Sigmoid colon (tissue), 7 donors: ENCODE measurements around the gene GRIK3. TPM values are rescaled to one million over a fixed set of nuclear protein-coding genes. Genes with fewer than 3 reads are reported as not detected.
A peak's percentile ranks its signal among the peaks of the same experiment; 100 is the strongest.
"Not testable (repeated sequence)": the region's sequence is repeated elsewhere in the genome, so short reads cannot be mapped to it uniquely, and the experiment has no call there.

Source experiments
- DNase-seq: peaks from one replicate; pipeline ENCODE4 v3.0.0-alpha.2; 2019
- H3K27ac ChIP-seq, 4 donors: fragments of 200-600 bp; sonication (generic); one replicate each; pipeline ENCODE4 v1.5.1; 2016 to 2019; ENCODE audit warnings: mild to moderate bottlenecking in 1 of 4
- H3K27me3 ChIP-seq, 3 donors: fragments of 200-600 bp; sonication (generic); one replicate each; pipeline ENCODE4 v1.5.1; 2019; ENCODE audit warnings: mild to moderate bottlenecking in 1 of 3
- H3K36me3 ChIP-seq, 4 donors: fragments of 200-600 bp; sonication (generic); one replicate each; pipeline ENCODE4 v1.5.1; 2016 to 2019
- H3K4me1 ChIP-seq, 4 donors: fragments of 200-600 bp; sonication (generic); one replicate each; pipeline ENCODE4 v1.5.1; 2017 to 2019
- H3K4me3 ChIP-seq, 4 donors: fragments of 200-600 bp; sonication (generic); one replicate each; pipeline ENCODE4 v1.5.1; 2017 to 2019; ENCODE audit warnings: mild to moderate bottlenecking in 2 of 4, moderate library complexity in 1 of 4
- H3K9me3 ChIP-seq, 4 donors: fragments of 200-600 bp in 3 of 4; sonication (generic) in 3 of 4; one replicate each; pipeline versions ENCODE4 v1.5.1 to v1.6.1; 2013 to 2019
- EP300 ChIP-seq, 4 donors: sonication (generic); formaldehyde crosslinking; IDR thresholded peaks; one replicate each; pipeline ENCODE4 v1.6.1; 2017; ENCODE audit warnings: antibody characterized with exemption in 4 of 4
- POLR2A ChIP-seq, 2 donors: fragments of 450-650 bp; IDR thresholded peaks; one replicate each; pipeline ENCODE4 v1.6.1; 2016; ENCODE audit warnings: antibody characterized with exemption in 2 of 2, mild to moderate bottlenecking in 2 of 2, moderate library complexity in 2 of 2
- POLR2AphosphoS5 ChIP-seq, 4 donors: sonication (generic); formaldehyde crosslinking; IDR thresholded peaks; one replicate each; pipeline ENCODE4 v1.6.1; 2017; ENCODE audit warnings: antibody characterized with exemption in 4 of 4
- WGBS, 2 donors: extraction: QIAGEN DNeasy Blood & Tissue Kit; methylation state at CpG; one replicate each; pipeline ENCODE4 v1.1.7; 2013; 5-methylcytosine and 5-hydroxymethylcytosine counted together
- intact Hi-C: fragments of 100-400 bp; cut with DNase I; formaldehyde crosslinking; loops from one replicate; pipeline ENCODE4 v1.15.1; 2023
- polyA plus RNA-seq, 3 donors: library from polyadenylated mRNA; stranded (reverse); fragments of 200-250 nt; gene quantifications; one replicate each; pipeline ENCODE4 v1.2.3, GENCODE V29; 2013
- total RNA-seq, 4 donors: library from RNA; depleted of rRNA; stranded (reverse); fragments of >200 nt; gene quantifications; one replicate each; pipeline ENCODE4 v1.1.0, GENCODE V29; 2016
- TF ChIP-seq, protein P1 (sequence below), 4 experiments: fragments of 450-650 bp in 3 of 4; fragments of 200-600 bp in 1 of 4; IDR thresholded peaks; one replicate each; pipeline ENCODE4 v1.5.1; 2016 to 2019; ENCODE audit warnings: antibody characterized with exemption in 4 of 4, mild to moderate bottlenecking in 3 of 4, moderate library complexity in 2 of 4
- donor health status: healthy with polysubstance abuse.
- donor health status: Bipolar disorder and iron deficiency.
- donor health status: healthy.

GRIK3 gene
- 1 to 10 TPM; 2.3 to 7.1 (median 5.3) TPM for total RNA-seq
- 1 to 10 TPM in 1 of 3 donors, under 1 TPM in 1, not detected in 1; 0.60 to 1.9 TPM for polyA plus RNA-seq

DNA sequence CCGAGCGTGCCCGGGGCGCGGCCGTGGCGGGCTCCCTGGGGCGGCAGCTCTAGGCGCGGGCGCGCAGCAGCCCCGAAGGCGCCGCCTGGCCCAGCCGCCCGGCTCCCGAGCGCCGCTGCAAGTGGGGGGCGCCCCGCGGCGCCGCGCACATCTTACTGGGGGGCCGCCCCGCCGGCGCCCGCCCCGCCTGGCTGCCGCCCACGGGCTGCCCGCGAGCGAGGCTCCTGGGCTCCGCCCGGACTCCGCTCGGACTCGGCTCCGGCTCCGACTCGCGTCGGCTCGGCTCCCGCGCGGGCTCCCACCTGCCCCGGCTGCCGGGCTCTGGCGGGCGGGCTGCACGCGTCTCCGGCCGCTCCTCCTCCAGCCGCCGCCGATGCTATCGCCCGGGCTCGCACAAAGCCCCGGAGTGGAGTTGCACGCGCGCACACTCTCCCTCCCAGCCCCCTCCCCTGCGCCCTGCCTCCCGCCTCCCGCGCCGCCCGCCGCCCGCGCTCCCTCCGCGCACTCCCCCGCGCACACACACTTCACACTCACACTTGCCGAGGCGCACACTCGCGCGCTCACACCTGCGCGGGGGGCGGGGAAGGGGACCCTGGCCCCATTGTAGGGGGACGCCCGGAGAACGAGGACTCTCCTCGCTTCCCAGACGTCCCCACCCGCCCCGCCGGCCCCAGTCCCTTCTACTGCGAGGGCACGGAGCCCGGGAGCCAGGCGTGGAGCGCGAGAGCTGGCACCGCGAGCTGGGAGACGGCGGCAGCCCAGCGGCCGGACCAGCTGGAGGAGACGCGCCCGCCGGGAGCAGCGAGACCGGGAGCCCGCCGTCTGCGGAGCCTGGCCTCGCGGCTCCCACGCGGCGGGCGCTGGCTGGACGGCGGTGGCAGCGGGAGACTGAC lies at the start of gene GRIK3:
Gene GRIK3 (minus strand): TSS at position 395 of the 893 bp plus-strand sequence. CDS start 407 bp downstream, outside the sequence.
- Histone ChIP-seq H3K36me3 (no peaks in the 10 kb centered on the region), H3K4me3 (peak within 1 kb of the TSS; percentile 14 to 40 (median 31)), H3K9me3 (no peaks in the 10 kb centered on the region), H3K27me3 (peaks cover 54 to 99% (median 60%) of the 10 kb centered on the region in 3 donors), H3K27ac (peak within 1 kb of the TSS in 3 of 4 donors; percentile 14 to 49 (median 40)), H3K4me1 (peaks cover 0 to 36% (median 20%) of the 10 kb centered on the region in 4 donors)
- intact Hi-C loops: no loop called here
- peak in 1 of 4 donors; percentile 13 for TF ChIP-seq POLR2AphosphoS5 (IDR thresholded peaks at IDR 0.05)
- TF ChIP-seq POLR2A (IDR thresholded peaks at IDR 0.05): no peak
- TF ChIP-seq EP300 (IDR thresholded peaks at IDR 0.05): no peak
- 2 to 6% methylated on average over 128 of the region's 128 CpGs for WGBS, 2 donors
- no peak for DNase-seq

DNA sequence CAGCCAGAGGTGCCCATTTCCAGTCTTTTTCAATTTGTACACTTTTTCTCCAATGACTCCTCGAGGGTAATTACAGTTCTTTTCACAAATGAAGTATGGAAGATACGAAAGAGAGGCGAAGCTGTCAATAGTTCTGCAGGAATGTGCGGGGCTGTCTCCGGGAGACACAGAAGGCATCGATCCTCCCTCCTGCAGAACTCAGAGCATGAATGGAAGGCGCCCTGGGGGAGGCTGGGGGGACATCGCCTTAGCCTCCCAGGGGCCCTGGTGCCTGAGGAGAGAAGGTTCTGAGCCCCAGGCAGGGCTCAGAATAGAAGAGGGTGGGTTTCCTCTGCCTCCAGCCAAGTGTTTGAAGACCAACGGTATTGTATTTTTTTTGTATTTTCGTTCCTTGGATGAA lies 49.7 kb upstream of the GRIK3 start:
- peaks cover 0 to 21% (median 0%) of the 10 kb centered on the region in 3 donors for H3K27me3 ChIP-seq
- no peak for DNase-seq
- WGBS, 2 donors: 75 to 80% methylated on average over 10 of the region's 10 CpGs
- H3K9me3 ChIP-seq: no peaks in the 10 kb centered on the region
- TF ChIP-seq, protein P1, sequence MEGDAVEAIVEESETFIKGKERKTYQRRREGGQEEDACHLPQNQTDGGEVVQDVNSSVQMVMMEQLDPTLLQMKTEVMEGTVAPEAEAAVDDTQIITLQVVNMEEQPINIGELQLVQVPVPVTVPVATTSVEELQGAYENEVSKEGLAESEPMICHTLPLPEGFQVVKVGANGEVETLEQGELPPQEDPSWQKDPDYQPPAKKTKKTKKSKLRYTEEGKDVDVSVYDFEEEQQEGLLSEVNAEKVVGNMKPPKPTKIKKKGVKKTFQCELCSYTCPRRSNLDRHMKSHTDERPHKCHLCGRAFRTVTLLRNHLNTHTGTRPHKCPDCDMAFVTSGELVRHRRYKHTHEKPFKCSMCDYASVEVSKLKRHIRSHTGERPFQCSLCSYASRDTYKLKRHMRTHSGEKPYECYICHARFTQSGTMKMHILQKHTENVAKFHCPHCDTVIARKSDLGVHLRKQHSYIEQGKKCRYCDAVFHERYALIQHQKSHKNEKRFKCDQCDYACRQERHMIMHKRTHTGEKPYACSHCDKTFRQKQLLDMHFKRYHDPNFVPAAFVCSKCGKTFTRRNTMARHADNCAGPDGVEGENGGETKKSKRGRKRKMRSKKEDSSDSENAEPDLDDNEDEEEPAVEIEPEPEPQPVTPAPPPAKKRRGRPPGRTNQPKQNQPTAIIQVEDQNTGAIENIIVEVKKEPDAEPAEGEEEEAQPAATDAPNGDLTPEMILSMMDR (IDR thresholded peaks at IDR 0.05): no peak
- TF ChIP-seq EP300 (IDR thresholded peaks at IDR 0.05): no peak
- no peak for TF ChIP-seq POLR2AphosphoS5 (IDR thresholded peaks at IDR 0.05)
- TF ChIP-seq POLR2A (IDR thresholded peaks at IDR 0.05): no peak
- H3K4me3 ChIP-seq: no peak overlapping the region
- peak overlapping the region in 3 of 4 donors; percentile 25 to 54 (median 43) for H3K27ac ChIP-seq
- H3K36me3 ChIP-seq: no peaks in the 10 kb centered on the region
- H3K4me1 ChIP-seq: peaks cover 0 to under 1% (median 0%) of the 10 kb centered on the region in 4 donors
- intact Hi-C loops: no loop called here

DNA sequence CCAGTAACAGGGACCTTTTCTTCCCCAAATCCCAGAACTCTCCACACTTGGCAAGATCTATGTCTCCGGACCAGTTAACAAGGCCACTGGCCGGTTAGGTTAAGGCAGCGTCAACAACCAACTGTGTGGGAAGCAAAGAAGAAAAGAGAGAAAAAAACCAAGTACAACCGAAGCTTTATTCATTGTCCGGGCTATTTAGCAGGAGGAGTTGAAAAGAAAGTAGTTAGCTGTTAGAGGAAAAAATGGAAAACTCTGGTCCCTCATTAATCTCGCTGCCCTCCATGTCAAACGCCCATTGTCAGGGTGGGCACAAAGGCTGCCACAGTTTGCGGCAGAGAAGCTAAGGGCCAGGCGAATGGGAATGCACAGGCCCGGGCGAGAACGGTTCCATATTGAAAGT lies 49.3 kb upstream of the GRIK3 start:
- intact Hi-C loops: no loop called here
- DNase-seq: no peak
- Histone ChIP-seq H3K4me1 (peaks cover 0 to 4% (median 3%) of the 10 kb centered on the region in 4 donors), H3K27ac (peak overlapping the region in 1 of 4 donors; percentile 43), H3K27me3 (peaks cover 0 to 21% (median 0%) of the 10 kb centered on the region in 3 donors), H3K4me3 (no peak overlapping the region), H3K9me3 (no peaks in the 10 kb centered on the region), H3K36me3 (no peaks in the 10 kb centered on the region)
- 90 to 92% methylated on average over 12 of the region's 12 CpGs for WGBS, 2 donors
- TF ChIP-seq POLR2AphosphoS5 (IDR thresholded peaks at IDR 0.05): no peak
- TF ChIP-seq, protein P1 (IDR thresholded peaks at IDR 0.05): no peak
- TF ChIP-seq POLR2A (IDR thresholded peaks at IDR 0.05): no peak
- TF ChIP-seq EP300 (IDR thresholded peaks at IDR 0.05): no peak

DNA sequence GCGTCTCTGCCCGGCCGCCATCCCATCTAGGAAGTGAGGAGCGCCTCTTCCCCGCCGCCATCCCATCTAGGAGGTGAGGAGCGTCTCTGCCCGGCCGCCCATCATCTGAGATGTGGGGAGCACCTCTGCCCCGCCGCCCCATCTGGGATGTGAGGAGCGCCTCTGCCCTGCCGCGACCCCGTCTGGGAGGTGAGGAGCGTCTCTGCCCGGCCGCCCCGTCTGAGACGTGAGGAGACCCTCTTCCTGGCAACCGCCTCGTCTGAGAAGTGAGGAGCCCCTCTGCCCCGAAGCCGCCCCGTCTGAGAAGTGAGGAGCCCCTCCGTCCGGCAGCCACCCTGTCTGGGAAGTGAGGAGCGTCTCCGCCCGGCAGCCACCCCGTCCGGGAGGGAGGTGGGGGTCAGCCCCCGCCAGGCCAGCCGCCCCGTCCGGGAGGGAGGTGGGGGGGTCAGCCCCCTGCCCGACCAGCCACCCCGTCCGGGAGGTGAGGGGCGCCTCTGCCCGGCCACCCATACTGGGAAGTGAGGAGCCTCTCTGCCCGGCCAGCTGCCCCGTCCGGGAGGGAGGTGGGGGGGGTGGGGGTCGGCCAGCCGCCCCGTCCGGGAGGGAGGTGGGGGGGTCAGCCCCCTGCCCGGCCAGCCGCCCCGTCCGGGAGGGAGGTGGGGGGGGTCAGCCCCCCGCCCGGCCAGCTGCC lies 46.1 kb upstream of the GRIK3 start:
- H3K9me3 ChIP-seq, intact Hi-C loops, H3K4me3 ChIP-seq, H3K36me3 ChIP-seq, DNase-seq, H3K27ac ChIP-seq: not testable (repeated sequence)
- WGBS, 2 donors: 93 to 97% methylated on average over 51 to 54 of the region's 54 CpGs
- Histone ChIP-seq H3K4me1 (peaks cover 0 to 13% (median 11%) of the 10 kb centered on the region in 4 donors), H3K27me3 (peaks cover 0 to 21% (median 0%) of the 10 kb centered on the region in 3 donors)

DNA sequence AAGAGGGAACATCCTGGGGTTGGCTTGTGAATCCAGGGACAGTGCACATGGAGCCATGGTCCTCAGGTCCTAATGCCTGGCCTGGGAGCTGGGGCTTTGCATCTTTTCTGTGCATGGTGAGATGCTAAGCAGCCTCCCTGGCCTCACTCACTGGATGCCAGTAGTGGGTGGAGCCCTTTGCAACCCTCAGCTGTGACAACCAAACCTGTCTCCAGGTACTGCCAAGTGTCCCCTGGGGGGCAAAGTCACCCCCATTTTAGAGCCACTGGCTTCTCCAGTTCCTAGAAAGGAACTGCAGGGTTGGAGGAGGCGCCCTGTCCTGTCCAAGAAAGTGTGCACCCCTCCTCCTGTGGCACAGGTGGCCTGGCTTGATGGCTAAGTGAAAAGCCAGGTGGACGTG lies 44.6 kb upstream of the GRIK3 start:
- no peak overlapping the region for H3K27ac ChIP-seq

More for the DNA sequence above, 44.6 kb upstream of the GRIK3 start:
- no peak for TF ChIP-seq POLR2A (IDR thresholded peaks at IDR 0.05)
- TF ChIP-seq EP300 (IDR thresholded peaks at IDR 0.05): no peak
- TF ChIP-seq POLR2AphosphoS5 (IDR thresholded peaks at IDR 0.05): no peak
- TF ChIP-seq, protein P1 (IDR thresholded peaks at IDR 0.05): no peak
- WGBS, 2 donors: 84 to 87% methylated on average over 2 of the region's 2 CpGs
- Histone ChIP-seq H3K4me1 (peaks cover 0 to 13% (median 11%) of the 10 kb centered on the region in 4 donors), H3K36me3 (no peaks in the 10 kb centered on the region), H3K27me3 (peaks cover 0 to 21% (median 0%) of the 10 kb centered on the region in 3 donors), H3K4me3 (no peak overlapping the region), H3K9me3 (no peaks in the 10 kb centered on the region)
- DNase-seq: no peak
- intact Hi-C loops: no loop called here
